Gastroesophageal sphincter (tissue), 3 donors: ENCODE data around the gene PRX.

Source experiments
- EP300 ChIP-seq: sonication (generic); formaldehyde crosslinking; IDR thresholded peaks from one replicate; pipeline ENCODE4 v1.6.1; 2017; ENCODE audit warnings: antibody characterized with exemption, mild to moderate bottlenecking
- POLR2A ChIP-seq, 2 donors: fragments of 450-650 bp; IDR thresholded peaks; one replicate each; pipeline ENCODE4 v1.6.1; 2017; ENCODE audit warnings: antibody characterized with exemption in 2 of 2, mild to moderate bottlenecking in 2 of 2, moderate library complexity in 1 of 2
- POLR2AphosphoS5 ChIP-seq: sonication (generic); formaldehyde crosslinking; IDR thresholded peaks from one replicate; pipeline ENCODE4 v1.6.1; 2017; ENCODE audit warnings: antibody characterized with exemption
- TF ChIP-seq, protein P1 (sequence below), 4 experiments: fragments of 200-600 bp in 2 of 4; fragments of 450-650 bp in 2 of 4; sonication (generic) in 1 of 4; IDR thresholded peaks; one replicate each; pipeline ENCODE4 v1.5.1; 2017 to 2019; ENCODE audit warnings: antibody characterized with exemption in 4 of 4, mild to moderate bottlenecking in 2 of 4, moderate library complexity in 2 of 4

DNA sequence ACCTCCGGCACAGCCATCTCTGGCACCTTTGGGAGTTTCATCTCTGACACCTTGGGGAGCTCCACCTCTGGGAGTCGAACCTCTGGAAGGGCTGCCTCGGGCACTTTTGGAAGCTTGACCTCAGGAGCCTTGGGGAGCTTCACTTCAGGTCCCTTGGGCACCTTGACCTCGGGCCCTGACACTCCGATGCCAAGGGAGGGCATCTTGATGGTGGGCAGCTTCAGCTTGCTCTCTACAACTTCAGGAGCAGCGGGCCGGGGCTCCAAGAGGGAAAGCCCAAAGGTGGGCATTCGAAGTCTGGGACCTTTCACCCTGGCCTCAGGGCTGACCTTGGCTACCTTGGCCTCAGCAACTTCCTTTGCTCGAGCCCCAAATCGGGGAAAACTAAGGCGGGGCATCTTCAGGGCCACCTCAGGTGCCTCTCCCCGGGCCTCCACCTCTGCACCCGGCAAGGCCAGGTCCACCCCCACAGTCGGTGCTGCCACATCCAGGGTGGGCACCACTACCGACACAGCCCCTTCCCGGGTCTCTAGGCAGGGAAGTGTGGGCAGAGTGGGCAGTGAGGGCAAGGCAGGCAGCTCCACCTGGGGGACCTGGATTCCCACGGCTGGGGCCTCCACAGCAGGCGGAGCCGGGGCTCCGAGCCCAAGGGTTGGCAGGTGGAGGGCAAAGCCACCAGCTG is 16.2 kb downstream of the PRX start:
- TF ChIP-seq, protein P1, sequence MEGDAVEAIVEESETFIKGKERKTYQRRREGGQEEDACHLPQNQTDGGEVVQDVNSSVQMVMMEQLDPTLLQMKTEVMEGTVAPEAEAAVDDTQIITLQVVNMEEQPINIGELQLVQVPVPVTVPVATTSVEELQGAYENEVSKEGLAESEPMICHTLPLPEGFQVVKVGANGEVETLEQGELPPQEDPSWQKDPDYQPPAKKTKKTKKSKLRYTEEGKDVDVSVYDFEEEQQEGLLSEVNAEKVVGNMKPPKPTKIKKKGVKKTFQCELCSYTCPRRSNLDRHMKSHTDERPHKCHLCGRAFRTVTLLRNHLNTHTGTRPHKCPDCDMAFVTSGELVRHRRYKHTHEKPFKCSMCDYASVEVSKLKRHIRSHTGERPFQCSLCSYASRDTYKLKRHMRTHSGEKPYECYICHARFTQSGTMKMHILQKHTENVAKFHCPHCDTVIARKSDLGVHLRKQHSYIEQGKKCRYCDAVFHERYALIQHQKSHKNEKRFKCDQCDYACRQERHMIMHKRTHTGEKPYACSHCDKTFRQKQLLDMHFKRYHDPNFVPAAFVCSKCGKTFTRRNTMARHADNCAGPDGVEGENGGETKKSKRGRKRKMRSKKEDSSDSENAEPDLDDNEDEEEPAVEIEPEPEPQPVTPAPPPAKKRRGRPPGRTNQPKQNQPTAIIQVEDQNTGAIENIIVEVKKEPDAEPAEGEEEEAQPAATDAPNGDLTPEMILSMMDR (IDR thresholded peaks at IDR 0.05), result no peak
- TF ChIP-seq POLR2A (IDR thresholded peaks at IDR 0.05) (no peak), POLR2AphosphoS5 (no peak), EP300 (no peak)
